ENCODE results near the gene PAFAH1B2.
"Not testable (repeated sequence)": the region's sequence is repeated elsewhere in the genome, so short reads cannot be mapped to it uniquely, and the experiment has no call there.

Gene PAFAH1B2

DNA sequence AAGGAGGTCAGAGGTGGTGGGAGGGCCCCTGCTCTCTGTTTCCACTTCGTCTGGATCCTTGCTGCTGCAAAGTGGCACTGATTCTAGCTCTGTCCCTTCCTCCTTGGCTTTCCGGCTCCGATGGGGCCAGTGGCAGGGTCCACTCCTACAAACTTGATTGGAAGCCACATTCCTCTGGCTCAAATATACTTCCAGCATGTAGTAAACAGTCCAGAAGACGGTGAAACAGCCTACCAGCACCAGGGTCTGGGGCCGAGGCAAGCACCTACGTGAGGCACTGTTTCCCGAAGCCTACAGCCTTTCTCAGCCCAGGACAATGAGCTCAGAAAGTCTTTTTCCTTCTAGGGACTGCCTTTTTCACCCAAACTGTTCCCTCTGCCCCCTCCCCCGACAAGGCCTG is 62.0 kb downstream of the PAFAH1B2 start:
- DNase-seq: not testable (repeated sequence)

DNA sequence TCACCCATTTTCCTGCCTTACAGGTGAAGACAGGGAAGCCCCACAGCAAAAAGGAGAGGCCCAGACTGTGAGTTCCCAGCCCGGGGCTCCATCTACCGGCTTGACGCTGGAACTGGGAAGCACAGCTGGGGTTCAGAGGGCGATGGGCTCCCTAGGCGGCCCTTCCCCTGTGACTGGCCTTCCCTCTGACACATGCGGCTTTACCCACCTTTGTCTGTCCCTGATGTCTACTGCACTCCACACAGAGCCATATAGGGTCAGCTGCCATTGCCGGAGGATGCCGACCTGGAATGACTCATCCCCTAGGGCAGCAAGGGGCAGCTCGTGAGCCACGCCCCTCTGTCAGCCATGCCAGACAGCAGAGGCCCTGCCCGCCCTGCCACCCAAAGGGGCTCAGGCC is 62.8 kb downstream of the PAFAH1B2 start:
- not testable (repeated sequence) for DNase-seq

DNA sequence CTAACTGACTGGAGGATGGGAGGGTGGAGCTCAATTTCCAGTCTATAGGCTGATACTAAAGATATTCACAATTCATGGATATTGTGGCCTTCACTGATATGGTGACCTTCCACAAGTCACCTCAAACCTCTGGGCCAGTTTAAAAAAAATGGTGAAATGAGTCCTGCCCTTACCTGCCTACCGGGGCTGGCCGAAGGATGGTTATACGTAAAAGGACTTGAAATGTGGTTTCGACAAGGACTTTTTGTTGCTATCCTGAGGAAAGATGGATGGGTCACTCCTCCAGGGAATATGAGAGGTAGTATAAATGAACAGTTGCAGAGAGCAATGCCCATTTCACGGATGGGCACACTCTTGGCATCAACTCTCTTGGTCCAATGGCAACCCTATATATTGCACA is 63.4 kb downstream of the PAFAH1B2 start:
- DNase-seq: not testable (repeated sequence)

DNA sequence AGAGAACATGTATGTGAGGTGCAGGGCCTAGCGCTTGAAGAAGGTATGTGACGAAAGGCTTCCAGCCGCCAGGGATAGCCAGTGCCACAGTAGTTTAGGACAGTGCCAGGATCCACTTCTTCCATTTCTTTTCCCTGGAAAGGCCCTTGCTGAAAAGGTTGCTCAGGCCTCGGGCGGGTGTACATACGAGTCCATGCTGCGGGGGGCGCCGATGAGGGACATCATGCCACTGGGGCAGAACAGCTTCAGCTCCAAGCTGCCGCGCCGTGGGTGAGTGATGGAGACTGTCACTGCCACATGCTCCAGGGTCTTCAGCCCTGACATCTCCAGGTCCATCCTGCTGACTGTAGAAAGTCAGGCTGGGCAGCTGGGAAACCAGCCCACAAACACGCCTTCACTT is 64.6 kb downstream of the PAFAH1B2 start:
- DNase-seq: not testable (repeated sequence)

DNA sequence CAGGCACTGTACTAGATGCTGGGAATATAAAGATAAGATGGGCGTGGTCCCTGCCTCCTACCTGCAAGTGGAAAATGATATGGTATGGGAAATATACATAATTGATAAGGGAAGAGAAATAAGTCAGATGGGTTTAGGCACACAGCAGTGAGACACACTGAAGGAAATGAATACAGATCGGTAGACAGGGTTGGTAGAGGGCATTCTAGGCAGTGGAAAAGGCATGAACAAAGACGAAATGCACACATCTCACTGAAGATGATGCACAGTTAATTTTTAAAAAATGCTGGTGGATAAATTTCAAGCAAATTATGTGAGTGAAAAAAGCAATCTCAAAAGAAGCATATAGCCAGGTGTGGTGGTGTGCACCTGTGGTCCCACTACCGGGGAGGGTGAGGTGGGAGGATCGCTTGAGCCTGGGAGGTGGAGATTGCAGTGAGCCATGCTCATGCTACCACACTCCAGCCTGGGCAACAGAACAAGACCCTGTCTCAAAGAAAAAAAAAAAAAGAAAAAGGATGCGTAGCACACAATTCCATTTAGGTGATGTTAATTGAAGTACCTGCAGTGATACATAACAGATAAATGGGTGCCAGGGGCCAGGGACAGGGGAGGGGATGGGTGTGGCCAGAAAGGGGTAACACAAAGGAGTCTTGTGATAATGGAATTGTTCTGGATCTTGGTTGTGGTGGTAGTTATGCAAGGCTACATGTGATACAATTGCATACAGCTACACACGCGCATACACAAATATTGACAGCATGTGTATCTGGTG is 65.5 kb downstream of the PAFAH1B2 start:
- DNase-seq: not testable (repeated sequence)

DNA sequence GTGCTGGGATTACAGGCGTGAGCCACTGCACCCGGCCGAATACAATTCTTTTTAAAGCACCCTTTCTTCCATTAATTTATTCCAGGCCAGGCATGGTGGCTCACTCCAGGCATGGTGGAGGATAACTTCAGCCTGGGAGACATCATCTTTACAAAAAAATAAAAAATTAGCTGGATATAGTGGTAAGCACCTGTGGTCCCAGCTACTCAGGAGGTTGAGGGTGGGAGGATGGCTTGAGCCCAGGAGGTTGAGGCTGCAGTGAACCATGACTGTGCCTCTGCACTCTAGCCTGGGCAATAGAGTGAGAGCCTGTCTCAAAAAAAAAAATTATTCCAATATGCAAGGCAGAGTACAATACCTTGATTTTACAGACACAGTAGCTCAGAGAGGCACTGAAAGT is 66.5 kb downstream of the PAFAH1B2 start:
- DNase-seq: no peak

DNA sequence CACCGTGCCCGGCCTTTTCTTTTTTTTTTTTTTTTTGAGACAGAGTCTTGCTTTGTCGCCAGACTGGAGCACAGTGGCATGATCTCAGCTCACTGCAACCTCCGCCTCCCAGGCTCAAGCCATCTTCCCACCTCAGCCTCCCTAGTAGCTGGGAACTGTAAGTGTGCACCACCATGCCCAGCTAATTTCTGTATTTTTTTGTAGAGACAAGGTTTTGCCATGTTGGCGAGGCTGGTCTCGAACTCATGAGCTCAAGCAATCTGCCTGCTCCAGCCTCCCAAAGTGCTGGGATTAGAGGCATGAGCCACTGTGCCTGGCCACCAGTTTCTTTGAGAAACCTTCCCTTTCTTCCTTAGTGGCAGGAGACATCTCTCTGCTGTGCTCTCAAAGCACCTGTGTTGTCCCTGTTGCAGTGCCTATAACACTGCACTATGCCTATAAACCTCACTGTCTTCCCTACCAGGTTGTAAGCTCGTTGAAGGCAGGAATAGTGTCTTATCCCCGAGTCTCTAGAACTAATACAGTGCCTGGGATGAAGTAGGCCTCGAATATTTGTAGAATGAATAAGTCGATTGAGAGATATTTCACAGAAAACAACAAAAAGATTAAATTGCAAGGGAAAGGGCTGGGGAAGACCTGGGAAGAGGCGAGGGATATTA is 68.7 kb downstream of the PAFAH1B2 start:
- no peak for DNase-seq

DNA sequence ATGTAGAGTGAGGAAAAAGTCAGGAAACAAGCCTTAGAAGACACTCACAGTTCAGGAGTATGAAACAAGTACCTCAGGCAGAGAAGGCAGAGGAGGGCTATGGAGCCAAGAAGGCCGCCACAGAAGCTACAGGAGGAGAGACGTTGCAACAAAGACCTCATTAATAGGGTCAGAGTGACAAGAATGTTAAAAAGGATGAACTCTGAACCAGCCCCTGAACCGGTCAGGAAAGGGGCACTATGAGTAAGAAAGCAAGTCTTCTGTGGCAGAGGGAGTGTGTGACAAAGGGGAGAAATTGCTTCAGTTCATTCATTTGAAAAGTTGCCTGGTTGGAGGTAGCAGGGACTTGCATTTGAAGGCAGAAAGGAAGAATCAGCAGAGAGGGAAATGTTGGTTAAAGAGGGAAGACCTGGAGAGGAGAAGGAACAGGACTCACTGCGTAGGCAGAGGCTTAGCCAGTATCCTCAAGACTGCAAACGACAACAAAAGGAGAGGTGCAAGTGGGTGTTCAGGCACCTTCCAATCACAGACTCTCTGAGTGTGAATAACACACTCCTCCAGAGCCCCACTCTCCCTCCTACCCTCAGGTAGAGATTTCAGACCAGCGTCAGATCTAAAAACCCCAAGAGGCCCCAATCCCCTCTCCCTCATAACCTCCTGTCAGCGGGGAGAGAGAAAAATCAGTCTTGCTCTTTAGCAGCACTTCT is 70.5 kb downstream of the PAFAH1B2 start:
- DNase-seq: no peak

DNA sequence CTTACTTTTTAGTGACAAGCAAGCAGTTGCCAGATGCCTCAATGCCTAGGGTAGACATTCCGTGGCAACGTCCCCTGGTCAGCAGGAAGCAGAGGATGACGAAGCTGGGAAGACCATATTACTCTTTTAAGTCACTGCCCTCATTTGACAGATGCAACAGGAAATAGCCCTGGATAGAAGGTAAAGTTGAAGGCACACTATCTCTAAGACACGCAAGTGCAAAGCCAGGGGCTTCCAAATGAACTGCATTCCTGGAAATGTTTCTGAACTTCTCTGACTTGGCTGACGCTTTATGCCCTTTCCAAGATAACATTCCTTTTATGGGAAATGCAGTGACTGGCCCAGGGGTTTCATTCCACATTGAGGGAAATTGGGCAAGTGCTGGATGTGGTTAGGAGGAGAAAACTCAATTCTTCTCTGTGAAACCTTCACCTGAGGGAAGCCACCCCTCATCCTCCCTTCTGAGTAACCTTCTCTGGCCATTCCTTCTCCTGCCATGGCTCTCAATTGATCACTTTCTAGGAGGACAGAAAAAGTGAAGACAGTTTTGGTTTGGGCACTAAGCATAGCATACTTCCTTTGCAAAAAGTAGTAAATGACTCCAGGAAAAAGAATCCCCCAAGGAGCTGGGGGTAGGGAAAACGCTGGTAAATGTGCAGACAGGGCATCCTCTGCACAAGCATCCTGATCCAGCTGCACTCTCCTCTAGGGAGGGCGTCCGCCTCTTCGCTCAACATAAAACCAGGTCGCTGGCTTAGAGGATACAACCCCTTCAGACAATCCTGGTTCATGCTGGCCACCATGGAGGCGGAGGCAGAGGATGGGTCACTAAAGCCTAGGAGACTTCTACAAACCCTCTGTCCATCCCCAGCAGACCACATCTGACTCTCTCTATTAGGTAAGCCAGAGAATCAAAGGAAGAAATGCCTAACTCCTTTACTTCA is 73.3 kb downstream of the PAFAH1B2 start:
- DNase-seq: no peak

DNA sequence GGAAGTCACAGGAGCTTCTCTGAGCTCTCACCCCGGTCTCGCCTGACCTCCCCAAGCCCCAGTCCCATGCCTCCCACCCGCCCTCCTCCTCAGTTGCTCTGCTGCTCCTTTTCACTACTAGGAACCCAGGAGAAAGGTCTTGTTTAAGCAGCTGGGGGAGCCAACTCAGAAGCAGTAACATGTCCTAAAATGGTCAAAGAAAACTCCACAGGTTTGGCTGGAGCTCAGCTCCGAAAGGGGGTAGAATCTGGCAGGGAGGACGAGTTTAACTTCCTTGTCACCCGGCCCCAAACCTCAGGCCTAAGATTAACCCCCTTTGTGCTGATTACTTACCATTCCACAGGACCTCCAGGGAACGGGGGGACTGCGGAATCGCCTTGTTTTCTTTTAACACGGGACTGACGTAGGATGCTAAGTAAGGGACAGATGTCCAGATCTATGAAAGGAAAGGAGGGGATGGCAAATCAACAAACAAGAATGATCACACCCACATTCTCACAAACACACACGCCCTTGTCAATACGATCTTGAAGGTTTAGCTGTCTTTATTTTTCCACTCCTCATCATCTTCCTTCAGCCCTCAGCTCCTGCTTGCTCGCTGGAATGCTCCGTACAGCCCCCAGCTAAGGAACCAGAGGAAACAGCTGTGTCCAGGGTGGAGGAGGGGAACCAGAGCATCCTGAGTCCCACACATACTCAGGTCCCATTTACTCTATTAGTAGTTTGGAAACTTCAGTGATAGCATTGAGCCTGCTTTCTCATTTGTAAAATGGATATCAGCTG is 74.2 kb downstream of the PAFAH1B2 start:
- DNase-seq: no peak

DNA sequence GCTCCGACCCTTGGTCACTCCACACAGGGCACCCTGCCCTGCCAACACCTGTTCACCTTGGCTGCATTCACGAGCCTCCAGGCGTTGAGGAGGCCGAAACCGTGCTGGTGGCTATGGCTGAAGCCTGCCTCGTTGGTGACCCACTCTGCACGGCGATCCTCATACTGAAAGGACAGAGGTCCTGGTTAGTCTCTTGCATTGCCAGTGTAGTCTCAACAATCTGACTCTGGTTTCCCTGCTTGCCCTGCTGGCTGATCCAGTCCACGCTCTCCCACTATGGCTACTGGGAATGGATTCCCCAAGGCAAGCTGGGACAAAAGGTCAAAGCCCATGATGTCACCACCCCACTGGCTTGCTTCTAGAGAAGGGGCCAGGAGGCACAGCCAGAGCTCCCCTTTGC is 74.9 kb downstream of the PAFAH1B2 start:
- no peak for DNase-seq

DNA sequence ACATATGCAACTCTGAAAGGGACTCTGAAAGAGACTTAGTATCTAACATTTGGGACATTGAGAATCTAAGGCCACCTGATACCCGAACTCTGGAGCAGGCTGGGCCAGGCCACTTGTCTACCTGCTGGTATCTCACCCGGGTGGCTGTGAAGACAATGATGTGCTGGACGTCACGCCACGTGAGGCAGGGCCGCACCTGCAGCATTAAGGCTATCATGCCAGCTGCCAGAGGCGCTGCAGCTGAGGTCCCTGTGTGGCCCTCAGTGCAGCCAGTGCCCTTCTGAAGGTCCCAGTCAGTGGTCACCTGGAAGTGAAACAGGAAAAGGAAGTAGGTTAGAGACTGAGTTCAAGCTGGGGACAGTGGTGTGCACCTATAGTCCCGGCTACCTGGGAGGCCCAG is 75.4 kb downstream of the PAFAH1B2 start:
- DNase-seq: no peak

DNA sequence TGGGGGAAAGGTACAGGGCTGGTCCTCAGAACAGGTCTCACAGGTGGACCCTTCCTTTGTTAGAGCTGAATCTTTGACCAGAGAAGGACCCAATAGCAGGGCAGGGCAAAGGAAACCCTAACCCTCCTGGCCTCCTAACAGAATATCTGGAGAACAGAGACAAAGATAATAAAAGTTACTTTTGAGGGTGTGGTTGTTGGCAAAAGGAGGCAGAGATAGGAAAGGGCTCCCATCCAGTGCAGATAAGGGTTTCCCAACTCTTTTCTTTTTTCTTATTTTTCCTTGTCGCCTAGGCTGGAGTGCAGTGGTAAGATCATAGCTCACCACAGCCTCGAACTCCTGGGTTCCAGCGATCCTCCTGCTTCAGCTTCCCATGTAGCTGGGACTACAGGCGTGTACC is 75.9 kb downstream of the PAFAH1B2 start:
- no peak for DNase-seq

DNA sequence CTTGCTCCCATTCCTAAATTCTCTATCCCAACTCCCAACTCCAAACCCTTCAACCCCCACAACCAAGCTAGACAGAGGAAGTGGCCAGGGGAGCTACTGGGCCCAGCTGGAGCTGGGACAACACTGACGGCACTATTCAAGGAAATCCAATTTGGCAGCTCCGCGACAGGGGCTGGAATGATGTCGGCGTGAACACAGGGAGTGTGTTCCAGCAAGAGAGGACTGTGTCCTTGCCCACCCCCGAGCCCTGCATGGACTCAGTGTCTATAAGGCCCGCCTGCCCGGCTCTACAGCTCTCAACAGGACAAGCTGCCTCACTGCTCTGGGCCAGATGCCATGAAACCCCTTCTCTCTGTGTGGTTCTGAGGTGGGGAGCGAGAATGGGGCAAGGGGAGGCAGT is 76.5 kb downstream of the PAFAH1B2 start:
- no peak for DNase-seq

DNA sequence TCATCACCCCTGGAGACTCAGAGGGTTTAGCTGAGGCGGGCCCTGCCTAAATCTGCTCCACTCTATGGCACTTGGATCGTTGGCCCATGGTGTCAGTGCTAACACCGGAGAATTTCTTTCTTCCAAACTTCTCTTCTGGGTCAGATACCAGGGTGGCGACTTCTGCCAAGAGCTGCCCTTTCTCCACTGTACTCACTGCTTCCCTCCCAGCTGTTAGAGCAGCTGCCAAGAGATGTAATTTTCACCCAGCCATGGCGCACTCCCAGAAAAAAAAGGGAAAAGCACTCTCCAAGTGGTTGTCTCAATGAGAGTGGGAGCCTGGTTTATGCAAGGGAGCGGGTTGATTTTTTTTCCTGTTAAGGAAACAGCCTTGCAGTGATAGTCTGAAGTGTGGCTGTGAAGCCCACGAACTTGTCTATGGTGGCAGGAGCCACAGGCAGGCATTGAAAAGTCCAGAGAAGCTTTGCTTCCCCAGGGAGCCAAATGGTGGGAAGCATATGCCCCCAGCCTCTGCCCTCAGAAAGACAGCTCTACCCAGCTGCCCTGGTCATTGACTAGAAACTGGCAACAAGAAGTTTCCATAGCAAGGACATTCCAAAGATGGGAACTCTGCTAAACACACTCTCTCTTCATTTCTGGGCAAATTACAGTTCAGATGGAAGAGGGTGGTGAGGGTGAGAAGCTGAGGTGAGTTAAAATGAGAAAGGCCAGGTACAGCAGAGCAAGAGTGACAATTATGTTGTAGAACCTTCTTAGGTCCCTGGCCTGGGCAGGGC is 77.1 kb downstream of the PAFAH1B2 start:
- DNase-seq: no peak

DNA sequence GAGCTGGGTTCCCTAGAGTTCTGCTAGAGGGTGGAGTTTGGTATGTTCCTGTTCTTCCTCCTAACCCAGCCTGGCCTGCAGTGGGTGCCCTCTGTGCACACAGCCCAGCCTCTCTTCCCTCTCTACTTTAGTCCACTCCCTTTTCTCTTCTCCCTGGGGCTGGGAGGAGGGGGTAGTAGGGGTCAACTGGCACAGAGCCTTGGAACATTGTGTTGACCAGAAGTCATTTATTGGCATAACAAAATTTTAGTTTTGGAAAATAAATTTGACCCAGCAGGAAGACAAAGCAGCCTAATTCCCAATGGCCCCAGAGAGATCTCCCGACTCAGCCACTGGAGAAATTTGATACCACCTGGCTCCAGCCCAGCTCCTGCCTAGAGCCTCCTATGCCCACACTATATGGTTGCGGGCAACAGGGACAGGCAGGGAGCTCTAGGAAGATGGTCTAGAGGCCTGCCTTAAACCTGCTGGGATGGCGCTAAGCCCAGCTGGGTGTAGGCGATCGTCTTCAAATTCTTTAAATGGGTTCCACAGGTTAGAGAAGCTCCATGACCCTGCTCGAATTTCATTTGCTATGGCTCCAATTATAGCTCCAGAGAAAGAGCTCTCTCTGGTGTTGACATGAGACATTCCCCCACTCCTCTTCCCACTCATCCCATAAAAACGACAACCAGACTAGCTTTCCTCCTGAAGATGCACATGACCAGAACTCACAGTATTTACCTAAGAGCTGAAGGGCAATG is 77.9 kb downstream of the PAFAH1B2 start:
- no peak for DNase-seq

DNA sequence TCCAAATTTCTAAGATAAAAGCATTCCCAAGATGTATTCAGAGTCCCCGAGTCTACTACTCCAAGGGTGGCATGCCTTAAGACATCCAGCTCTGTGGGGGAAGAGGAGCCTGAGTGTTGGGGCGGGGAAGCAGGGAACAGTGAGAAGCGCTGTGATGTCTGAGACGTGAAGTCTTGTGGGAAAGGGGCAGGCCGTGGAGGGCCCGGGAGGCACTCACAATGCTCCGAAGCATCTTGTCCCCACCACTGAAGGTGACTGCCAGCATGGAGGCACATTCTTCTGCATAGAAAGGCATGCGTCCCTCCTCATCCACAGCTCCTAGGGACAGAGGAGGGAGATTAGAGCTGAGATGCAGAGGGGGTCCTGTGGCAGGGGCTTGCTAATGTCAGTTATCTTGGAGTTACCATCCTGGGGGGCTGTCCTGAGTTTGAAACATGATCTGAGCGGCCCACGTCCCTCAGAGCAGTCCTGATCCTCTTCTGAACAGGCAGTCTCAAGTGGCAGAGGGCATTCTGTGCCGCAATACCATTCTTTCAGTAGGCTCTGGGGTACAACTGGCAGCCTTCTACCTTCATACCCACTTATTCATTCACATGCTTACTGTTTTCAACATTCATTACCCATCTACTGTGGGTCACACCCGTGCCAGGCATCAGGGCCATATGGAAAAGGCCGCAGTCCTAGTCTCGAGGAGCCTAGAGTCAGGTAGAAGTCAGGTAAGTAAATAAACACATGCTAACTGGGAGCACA is 79.1 kb downstream of the PAFAH1B2 start:
- no peak for DNase-seq

DNA sequence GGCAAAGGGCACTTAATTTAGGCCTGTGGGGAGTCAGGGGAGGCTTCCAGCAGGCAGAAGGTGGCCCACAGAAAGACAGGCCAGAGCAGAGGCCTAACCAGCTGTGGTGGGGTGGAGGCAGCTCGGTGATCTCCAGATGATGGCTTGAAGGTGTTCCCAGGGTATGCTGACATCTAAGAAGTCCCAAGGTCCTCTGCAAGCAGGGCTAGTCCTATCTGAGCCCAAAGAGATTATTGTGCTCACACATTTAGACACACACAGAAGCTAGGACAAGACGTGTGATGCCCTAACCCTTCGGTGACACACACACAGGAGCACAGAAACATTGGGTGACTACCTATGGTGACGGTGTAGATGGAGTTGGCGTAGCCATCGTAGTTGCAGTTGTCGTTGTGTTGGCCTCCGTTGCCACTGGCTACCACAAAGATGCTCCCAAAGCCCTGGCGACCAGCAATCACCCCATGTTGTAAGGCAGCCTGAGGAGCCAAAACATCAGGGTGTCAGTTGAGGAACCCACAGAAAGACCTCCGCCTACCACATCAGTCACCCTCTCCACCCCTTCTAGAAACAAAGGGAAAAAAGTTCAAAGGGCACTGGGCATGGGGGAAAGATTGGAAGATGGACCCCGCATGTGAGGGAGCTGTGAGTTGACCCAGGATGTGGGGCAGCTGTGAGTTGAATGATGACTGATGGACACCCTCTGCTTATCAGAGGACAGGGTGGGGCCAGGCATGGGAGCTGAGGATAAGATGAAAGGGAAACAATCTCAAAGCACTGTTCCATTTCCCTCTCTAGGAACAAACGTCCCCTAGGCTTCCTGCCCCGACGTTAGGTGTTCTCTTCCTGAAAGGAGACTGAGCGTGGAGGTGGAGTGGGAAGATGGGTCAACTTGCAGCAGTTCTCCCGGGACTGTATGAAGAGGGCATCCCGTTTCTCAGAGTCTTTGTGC is 79.9 kb downstream of the PAFAH1B2 start:
- DNase-seq: no peak

Measured in activated CD4-positive, alpha-beta T cell treated with anti-CD3 and anti-CD28 coated beads, Interleukin-2, amount 50 U/mL, for 4 hours (primary cell).